HCT116 (cell line): ENCODE measurements around the gene MATCAP1. TPM values are rescaled to one million over a fixed set of nuclear protein-coding genes. Genes with fewer than 3 reads are reported as not detected.

Source experiments
- ATAC-seq: fragments of 200-7000 bp; cut with Tn5 transposase; 2 replicates; pipeline ENCODE4 v1.9.1; 2020; ENCODE audit warnings: mild to moderate bottlenecking, moderate library complexity
- BruUV-seq: library from RNA; stranded (reverse); fragments of 400-500 nt; replicated peaks from 2 replicates; lab custom pipeline; 2021; lab: Mats Ljungman, UMichigan
- CTCF ChIA-PET: fragments of 300-600 bp; sonication (Branson Sonifier 250); formaldehyde crosslinking; loops from one replicate; lab custom pipeline; 2021; ENCODE audit warnings: antibody characterized with exemption; lab: Charles Lee
- POLR2A ChIA-PET: fragments of 300-600, 350-600 bp; sonication (Branson Sonifier 250); formaldehyde crosslinking; loops from one replicate; lab custom pipeline; 2021; ENCODE audit warnings: antibody characterized with exemption; lab: Charles Lee
- RAD21 ChIA-PET, 2 experiments: fragments of 300-600 bp; sonication (Branson Sonifier 250); formaldehyde crosslinking; loops; one replicate each; lab custom pipeline; 2023; ENCODE audit warnings: low total read pairs in 2 of 2; ENCODE audit not compliant: uncharacterized antibody in 2 of 2, unreplicated experiment in 2 of 2, low non-redundant PET in 1 of 2; lab: Charles Lee
- DNase-seq: peaks from one replicate; pipeline ENCODE4 v3.0.0-alpha.2; 2010; ENCODE audit warnings: low read depth, low spot score
- H2AFZ ChIP-seq: fragments of 200-600 bp; shearing (Covaris generic), sonication (generic); 2 replicates; pipeline ENCODE4 v1.6.1; 2017; ENCODE audit warnings: low read depth, mixed run types, mixed read lengths, antibody characterized with exemption, low read length; ENCODE audit not compliant: poor library complexity, severe bottlenecking
- H3K27ac ChIP-seq: 2 replicates; pipeline ENCODE4 v1.5.1; 2012; ENCODE audit warnings: low read depth, low read length
- H3K27me3 ChIP-seq: fragments of 200-600 bp; sonication (generic); 2 replicates; pipeline ENCODE4 v1.6.1; 2016; ENCODE audit warnings: mixed run types, low read length, mixed read lengths; ENCODE audit not compliant: insufficient read depth
- H3K36me3 ChIP-seq, 2 experiments: fragments of 200-500 bp in 1 of 2; fragments of 200-600 bp in 1 of 2; sonication (Bioruptor generic) in 1 of 2; sonication (generic) in 1 of 2; 2 replicates each; pipeline versions ENCODE4 v1.5.1 to v1.6.1; 2014 to 2016; ENCODE audit warnings: low read length in 2 of 2, inconsistent platforms in 1 of 2, mixed read lengths in 1 of 2, mixed run types in 1 of 2; ENCODE audit not compliant: insufficient read depth in 2 of 2, control insufficient read depth in 1 of 2
- H3K4me1 ChIP-seq, 2 experiments: fragments of 200-600 bp in 1 of 2; sonication (generic) in 1 of 2; 2 replicates each; pipeline versions ENCODE4 v1.5.1 to v1.6.1; 2012 to 2017; ENCODE audit warnings: low read length in 2 of 2, inconsistent platforms in 1 of 2, mild to moderate bottlenecking in 1 of 2, mixed read lengths in 1 of 2, mixed run types in 1 of 2, moderate library complexity in 1 of 2; ENCODE audit not compliant: insufficient read depth in 2 of 2, control insufficient read depth in 1 of 2
- H3K4me2 ChIP-seq: fragments of 200-600 bp; sonication (generic); 2 replicates; pipeline ENCODE4 v1.6.1; 2017; ENCODE audit warnings: mixed run types, low read length, mixed read lengths
- H3K4me3 ChIP-seq, 2 experiments: fragments of 200-600 bp in 1 of 2; sonication (generic) in 1 of 2; replicated peaks in 1 of 2; 2 replicates each; pipeline ENCODE4 v1.5.1; 2011 to 2016; ENCODE audit warnings: low read length in 2 of 2, control low read depth in 1 of 2, low read depth in 1 of 2, mild to moderate bottlenecking in 1 of 2, mixed read lengths in 1 of 2, mixed run types in 1 of 2
- H3K79me2 ChIP-seq: fragments of 200-600 bp; sonication (generic); 2 replicates; pipeline ENCODE4 v1.6.1; 2017; ENCODE audit warnings: mild to moderate bottlenecking, mixed run types, low read length, moderate library complexity, mixed read lengths; ENCODE audit not compliant: insufficient read depth
- H3K9ac ChIP-seq: fragments of 200-600 bp; sonication (generic); 2 replicates; pipeline ENCODE4 v1.6.1; 2016; ENCODE audit warnings: low read length, mixed read lengths
- H3K9me2 ChIP-seq: fragments of 200-600 bp; sonication (generic), shearing (Covaris generic); 2 replicates; pipeline ENCODE4 v1.6.1; 2017; ENCODE audit warnings: mixed run types, mild to moderate bottlenecking, moderate library complexity; ENCODE audit not compliant: insufficient read depth
- H3K9me3 ChIP-seq, 2 experiments: fragments of 200-500 bp in 1 of 2; fragments of 200-600 bp in 1 of 2; sonication (Bioruptor generic) in 1 of 2; sonication (generic) in 1 of 2; 2 replicates each; pipeline ENCODE4 v1.6.1; 2014 to 2017; ENCODE audit warnings: low read length in 2 of 2, mixed read lengths in 2 of 2, inconsistent platforms in 1 of 2, low read depth in 1 of 2, mild to moderate bottlenecking in 1 of 2, mixed run types in 1 of 2, moderate library complexity in 1 of 2; ENCODE audit not compliant: control insufficient read depth in 1 of 2, insufficient read depth in 1 of 2
- H4K20me1 ChIP-seq: fragments of 200-600 bp; sonication (generic), shearing (Covaris generic); 2 replicates; pipeline ENCODE4 v1.6.1; 2017; ENCODE audit warnings: mixed run types, mild to moderate bottlenecking, moderate library complexity; ENCODE audit not compliant: insufficient read depth
- CBX3 ChIP-seq: IDR thresholded peaks from 2 replicates; pipeline ENCODE4 v1.6.1; 2012; ENCODE audit warnings: low read depth
- EZH2 ChIP-seq: fragments of 200-600 bp; sonication (generic); IDR thresholded peaks from 2 replicates; pipeline ENCODE4 v1.6.1; 2017; ENCODE audit warnings: antibody characterized with exemption, mixed run types
- JUND ChIP-seq: IDR thresholded peaks from 2 replicates; pipeline ENCODE4 v1.6.1; 2012
- RAD21 ChIP-seq: IDR thresholded peaks from 2 replicates; pipeline ENCODE4 v1.6.1; 2012; ENCODE audit warnings: low read depth, mild to moderate bottlenecking
- TCF7L2 ChIP-seq: IDR thresholded peaks from 2 replicates; pipeline ENCODE4 v1.7.0; 2011; ENCODE audit warnings: borderline replicate concordance, inconsistent platforms; ENCODE audit not compliant: insufficient read depth, insufficient read length; ENCODE audit errors: extremely low read depth
- YY1 ChIP-seq: IDR thresholded peaks from 2 replicates; pipeline ENCODE4 v1.6.1; 2011; ENCODE audit warnings: low read length, low read depth, moderate library complexity, mild to moderate bottlenecking; ENCODE audit not compliant: insufficient replicate concordance; ENCODE audit errors: extremely low read depth
- intact Hi-C: fragments of 100-400 bp; cut with micrococcal nuclease; formaldehyde crosslinking; loops from 2 replicates; pipeline ENCODE4 v1.10.0; 2022
- total RNA-seq: library from RNA; stranded (reverse); gene quantifications from one replicate; pipeline ENCODE4 v1.2.1, GENCODE V29; 2021; ENCODE audit not compliant: unreplicated experiment
- TF ChIP-seq, protein P1 (sequence below), 3 experiments: fragments of 200-600 bp in 1 of 3; sonication (generic) in 1 of 3; IDR thresholded peaks in 2 of 3; conservative IDR thresholded peaks in 1 of 3; 2 replicates each; pipeline ENCODE4 v1.5.1; 2012 to 2017; ENCODE audit warnings: low read depth in 2 of 3, low read length in 2 of 3, antibody characterized with exemption in 1 of 3, borderline replicate concordance in 1 of 3, control low read depth in 1 of 3, mild to moderate bottlenecking in 1 of 3, mixed read lengths in 1 of 3, mixed run types in 1 of 3, moderate library complexity in 1 of 3; ENCODE audit not compliant: insufficient read depth in 1 of 3

The MATCAP1 gene
- total RNA-seq, 1 experiment from 2014 or later = 38.7 TPM

DNA sequence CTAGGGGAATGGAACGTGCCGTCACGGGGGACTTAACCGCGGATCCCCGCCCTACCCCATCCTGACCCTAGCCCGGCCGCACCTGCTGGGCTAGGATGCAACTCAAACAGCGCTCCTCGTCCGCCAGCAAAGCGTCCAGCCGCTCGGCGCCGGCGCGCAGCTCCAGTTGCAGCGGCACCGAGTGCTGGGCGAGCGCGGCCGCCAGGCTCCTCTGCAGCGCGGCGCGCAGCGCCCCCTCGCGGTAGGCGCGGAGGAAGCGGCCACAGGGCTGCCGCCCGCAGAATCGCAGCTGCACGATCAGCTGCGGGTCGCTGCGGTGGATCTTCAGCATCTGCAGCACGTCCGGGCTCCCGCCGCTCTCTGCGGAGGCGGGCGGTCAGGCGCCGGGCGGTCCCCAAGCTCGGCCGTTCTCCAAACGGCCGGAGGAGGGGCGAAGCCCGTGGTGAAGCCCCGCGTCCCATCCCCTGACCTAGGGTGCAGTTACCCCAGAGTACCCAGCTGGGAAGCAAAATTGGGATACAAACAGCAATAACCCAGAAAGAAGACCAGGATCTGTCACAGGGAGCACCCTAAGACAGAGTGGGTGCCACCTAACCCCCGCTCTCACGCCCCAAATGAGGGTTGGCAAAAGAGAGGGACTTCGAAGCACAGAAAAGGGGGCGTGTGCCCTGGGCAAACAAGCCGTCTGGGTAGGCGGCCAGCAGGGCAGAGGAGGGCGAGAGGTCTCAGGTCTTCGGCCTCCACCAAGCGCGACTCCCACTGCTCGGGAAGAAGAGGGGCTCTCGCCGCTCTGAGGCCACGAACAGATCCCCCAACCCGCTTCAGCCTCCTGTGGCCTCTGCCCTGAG, 28.2 kb downstream of the MATCAP1 start:
- H3K4me2 ChIP-seq = peak overlapping the region; percentile 47
- RAD21 ChIA-PET = interaction anchor here (0.6 to 1.5 kb wide), 6 partner anchors 45 to 201 kb away, joined by 3 to 19 read pairs (median 4); no protein-coding TSS in a partner anchor
- TF ChIP-seq TCF7L2 (no peak), EZH2 (no peak), RAD21 (peak; percentile 86), JUND (no peak), YY1 (peak; percentile 46), CBX3 (no peak)
- TF ChIP-seq, protein P1, sequence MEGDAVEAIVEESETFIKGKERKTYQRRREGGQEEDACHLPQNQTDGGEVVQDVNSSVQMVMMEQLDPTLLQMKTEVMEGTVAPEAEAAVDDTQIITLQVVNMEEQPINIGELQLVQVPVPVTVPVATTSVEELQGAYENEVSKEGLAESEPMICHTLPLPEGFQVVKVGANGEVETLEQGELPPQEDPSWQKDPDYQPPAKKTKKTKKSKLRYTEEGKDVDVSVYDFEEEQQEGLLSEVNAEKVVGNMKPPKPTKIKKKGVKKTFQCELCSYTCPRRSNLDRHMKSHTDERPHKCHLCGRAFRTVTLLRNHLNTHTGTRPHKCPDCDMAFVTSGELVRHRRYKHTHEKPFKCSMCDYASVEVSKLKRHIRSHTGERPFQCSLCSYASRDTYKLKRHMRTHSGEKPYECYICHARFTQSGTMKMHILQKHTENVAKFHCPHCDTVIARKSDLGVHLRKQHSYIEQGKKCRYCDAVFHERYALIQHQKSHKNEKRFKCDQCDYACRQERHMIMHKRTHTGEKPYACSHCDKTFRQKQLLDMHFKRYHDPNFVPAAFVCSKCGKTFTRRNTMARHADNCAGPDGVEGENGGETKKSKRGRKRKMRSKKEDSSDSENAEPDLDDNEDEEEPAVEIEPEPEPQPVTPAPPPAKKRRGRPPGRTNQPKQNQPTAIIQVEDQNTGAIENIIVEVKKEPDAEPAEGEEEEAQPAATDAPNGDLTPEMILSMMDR (IDR thresholded peaks at IDR 0.05 in 2 of 3, conservative IDR thresholded peaks at IDR 0.05 in 1 of 3; ENCODE audit: borderline replicate concordance in 1 of 3, insufficient read depth in 1 of 3, low read depth in 2 of 3, low read length in 2 of 3) = peak; percentile 78 to 86 (median 86)

More for the DNA sequence above, 28.2 kb downstream of the MATCAP1 start:
- no peaks in the 10 kb centered on the region; the same call in 1 of the 2 replicates for H3K79me2 ChIP-seq
- intact Hi-C loops = loop anchor here (1.0 to 5.0 kb wide), 3 partner anchors 141 to 203 kb away; no protein-coding TSS in a partner anchor
- H3K27ac ChIP-seq = no peak overlapping the region
- no peaks in the 10 kb centered on the region for H3K9me2 ChIP-seq
- BruUV-seq = no TSS peak
- H4K20me1 ChIP-seq = no peaks in the 10 kb centered on the region
- ChIA-PET POLR2A (interaction anchor here (0.8 to 1.3 kb wide), 3 partner anchors 15 to 138 kb away, joined by 4 to 8 read pairs (median 4); partner anchors contain the start of gene NOL3), CTCF (interaction anchor here (0.6 to 5.8 kb wide), 32 partner anchors 13 to 275 kb away, joined by 3 to 79 read pairs (median 4); partner anchors contain the start of genes CES3, NOL3 and PDP2)
- DNase-seq (no peak), ATAC-seq (peak; percentile 59)
- no peaks in the 10 kb centered on the region for H3K36me3 ChIP-seq
- no peak overlapping the region for H3K9ac ChIP-seq
- no peak overlapping the region for H2AFZ ChIP-seq
- H3K4me3 ChIP-seq = no peak overlapping the region
- no peaks in the 10 kb centered on the region for H3K27me3 ChIP-seq
- H3K9me3 ChIP-seq = no peaks in the 10 kb centered on the region
- H3K4me1 ChIP-seq = peaks cover 6 to 36% of the 10 kb centered on the region in 2 experiments
